K562 (cell line): ENCODE data around the gene KLHL8. TPM values are rescaled to one million over a fixed set of nuclear protein-coding genes. Genes with fewer than 3 reads are reported as not detected.

ENCODE experiments used
- ARID4B ChIP-seq: sonication (generic); formaldehyde crosslinking; IDR thresholded peaks from 2 replicates; pipeline ENCODE4 v1.8.0; 2022; ENCODE audit warnings: mild to moderate bottlenecking, missing genetic modification reagents
- BRCA1 ChIP-seq, 2 experiments: fragments of 450-650 bp in 1 of 2; sonication (generic) in 1 of 2; formaldehyde crosslinking in 1 of 2; IDR thresholded peaks; 2 replicates each; pipeline versions ENCODE4 v1.5.0 to v1.6.1; 2017 to 2020; ENCODE audit warnings: mild to moderate bottlenecking in 1 of 2, missing genetic modification reagents in 1 of 2
- CBFB ChIP-seq: sonication (generic); formaldehyde crosslinking; IDR thresholded peaks from 2 replicates; pipeline ENCODE4 v1.4.0; 2020; ENCODE audit warnings: mild to moderate bottlenecking, missing genetic modification reagents
- CTCFL ChIP-seq: IDR thresholded peaks from 2 replicates; pipeline ENCODE4 v1.6.1; 2011; ENCODE audit warnings: borderline replicate concordance, low read depth, mild to moderate bottlenecking, moderate library complexity, low read length; ENCODE audit not compliant: insufficient read depth, poor library complexity, severe bottlenecking
- EP300 ChIP-seq: IDR thresholded peaks from 2 replicates; pipeline ENCODE4 v1.6.1; 2012; ENCODE audit warnings: low read length, improper control_type of control experiment
- ERF ChIP-seq: fragments of 450-650 bp; formaldehyde crosslinking; IDR thresholded peaks from 2 replicates; pipeline ENCODE4 v1.4.0; 2020; ENCODE audit warnings: mild to moderate bottlenecking, mixed read lengths
- EZH2 ChIP-seq: IDR thresholded peaks from 2 replicates; pipeline ENCODE4 v1.6.1; 2012; ENCODE audit warnings: low read depth, mild to moderate bottlenecking, inconsistent platforms, low read length, borderline replicate concordance
- FOXK1 ChIP-seq: sonication (generic); formaldehyde crosslinking; IDR thresholded peaks from 2 replicates; pipeline ENCODE4 v1.8.0; 2022; ENCODE audit warnings: missing genetic modification reagents, mild to moderate bottlenecking, borderline replicate concordance
- FOXK2 ChIP-seq, 2 experiments: fragments of 450-650 bp; IDR thresholded peaks in 1 of 2; conservative IDR thresholded peaks in 1 of 2; 2 replicates each; pipeline ENCODE4 v1.6.1; 2016; ENCODE audit warnings: low read depth in 2 of 2, mild to moderate bottlenecking in 1 of 2
- HCFC1 ChIP-seq: IDR thresholded peaks from 2 replicates; pipeline ENCODE4 v1.6.1; 2012; ENCODE audit warnings: low read depth, low read length, improper control_type of control experiment
- ILK ChIP-seq: fragments of 450-650 bp; IDR thresholded peaks from 2 replicates; pipeline ENCODE4 v1.6.1; 2016; ENCODE audit warnings: missing genetic modification characterization, low read depth, mild to moderate bottlenecking, missing compliant biosample characterization, moderate library complexity, borderline replicate concordance
- RAD51 ChIP-seq: fragments of 450-650 bp; IDR thresholded peaks from 2 replicates; pipeline ENCODE4 v1.7.1; 2016; ENCODE audit warnings: low read depth, mild to moderate bottlenecking, borderline replicate concordance
- RBM22 ChIP-seq: fragments of 200-400 bp; formaldehyde crosslinking; IDR thresholded peaks from 2 replicates; pipeline ENCODE4 v1.6.1; 2018; ENCODE audit warnings: low read length, low read depth; ENCODE audit not compliant: poor library complexity, severe bottlenecking
- SMAD3 ChIP-seq: fragments of 450-650 bp; formaldehyde crosslinking; conservative IDR thresholded peaks from 2 replicates; pipeline ENCODE4 v1.4.0; 2020; ENCODE audit warnings: mild to moderate bottlenecking
- SRF ChIP-seq, 2 experiments: fragments of 250-450, 450-650 bp in 1 of 2; sonication (Bioruptor Pico) in 1 of 2; sonication (generic) in 1 of 2; formaldehyde crosslinking; IDR thresholded peaks; 2 replicates each; pipeline versions ENCODE4 v1.5.0 to v1.5.1; 2020 to 2022; ENCODE audit warnings: mild to moderate bottlenecking in 1 of 2, missing genetic modification reagents in 1 of 2
- SUPT5H ChIP-seq: fragments of 450-650 bp; IDR thresholded peaks from 2 replicates; pipeline ENCODE4 v1.6.1; 2016
- THRAP3 ChIP-seq: fragments of 450-650 bp; IDR thresholded peaks from 2 replicates; pipeline ENCODE4 v1.6.1; 2016; ENCODE audit warnings: mild to moderate bottlenecking, inconsistent platforms, borderline replicate concordance
- XRCC3 ChIP-seq: fragments of 450-650 bp; IDR thresholded peaks from 2 replicates; pipeline ENCODE4 v1.6.1; 2017; ENCODE audit warnings: mild to moderate bottlenecking, moderate library complexity
- ZNF274 ChIP-seq: IDR thresholded peaks from 2 replicates; pipeline ENCODE4 v1.6.1; 2011; ENCODE audit warnings: low read depth, mild to moderate bottlenecking, low read length, moderate library complexity, borderline replicate concordance
- ZNF644 ChIP-seq: fragments of 200-800 bp; sonication (Bioruptor generic); IDR thresholded peaks from 2 replicates; pipeline ENCODE4 v1.6.1; 2016; ENCODE audit warnings: low read depth, missing genetic modification characterization, missing compliant biosample characterization
- ZNF696 ChIP-seq: fragments of 250-450 bp; sonication (Bioruptor Pico); conservative IDR thresholded peaks from 2 replicates; pipeline ENCODE4 v1.4.0; 2020; ENCODE audit warnings: mild to moderate bottlenecking, moderate library complexity
- ZNF764 ChIP-seq: fragments of 250-450 bp; sonication (Bioruptor Pico); IDR thresholded peaks from 2 replicates; pipeline ENCODE4 v1.4.0; 2020; ENCODE audit warnings: low read depth, mild to moderate bottlenecking, moderate library complexity
- ZNF780A ChIP-seq: fragments of 250-450 bp; sonication (Bioruptor Pico); IDR thresholded peaks from 2 replicates; pipeline ENCODE4 v1.5.0; 2021; ENCODE audit warnings: mild to moderate bottlenecking
- polyA plus RNA-seq, 8 experiments: library from polyadenylated mRNA; depleted of rRNA in 4 of 8; stranded (reverse) in 5 of 8; unstranded in 3 of 8; fragments of >200 nt; fragmentation: Nextera tagmentation in 2 of 8; fragmentation: Illumina TruSeq in 1 of 8; extraction: Ambion mirVana in 2 of 8; extraction: Trizol in 1 of 8; gene quantifications; 2 replicates each; pipeline versions ENCODE4 v1.2.1 to v1.2.3, GENCODE V29; 2011 to 2014; ENCODE audit warnings: inconsistent platforms in 1 of 8, missing spikeins in 1 of 8
- total RNA-seq, 7 experiments: library from RNA; depleted of rRNA in 6 of 7; stranded (reverse); fragments of >200 nt in 6 of 7; fragmentation: Illumina TruSeq in 2 of 7; extraction: Trizol in 2 of 7; gene quantifications; 2 replicates each; pipeline versions ENCODE4 v1.2.1 to v1.2.3, GENCODE V29; 2011 to 2021; ENCODE audit warnings: low replicate concordance in 1 of 7

Gene KLHL8
- total and polyA plus RNA-seq, 9 of the 15 experiments (the other 6 are each of a cell fraction or from before 2014, with no cell fraction given) = 8.7 to 25.3 (median 15.7) TPM

GRCh38 chr4:87220094-87220822 is at the start of gene KLHL8 (continued):
- peak; percentile 72 for TF ChIP-seq CTCFL
- TF ChIP-seq HCFC1 = peak; percentile 82
- peak; percentile 67 for TF ChIP-seq RBM22
- TF ChIP-seq ZNF764 (CRISPR knock-in tag) = no peak
- no peak for TF ChIP-seq BRCA1 (IDR thresholded peaks at IDR 0.05)
- no peak for TF ChIP-seq BRCA1 (CRISPR knock-in tag; IDR thresholded peaks at IDR 0.05)
- no peak for TF ChIP-seq ZNF274
- no peak for TF ChIP-seq ZNF780A (CRISPR knock-in tag)
- peak; percentile 94 for TF ChIP-seq SUPT5H
- no peak; the same call in 1 of the 2 replicates for TF ChIP-seq CBFB (CRISPR knock-in tag)
- no peak for TF ChIP-seq EZH2
- TF ChIP-seq ZNF644 (tag) = no peak
- no peak for TF ChIP-seq XRCC3
- no peak for TF ChIP-seq EP300
- no peak; a peak in 1 of 4 replicates for TF ChIP-seq FOXK2 (conservative IDR thresholded peaks at IDR 0.05 in 1 of 2, IDR thresholded peaks at IDR 0.05 in 1 of 2; ENCODE audit: low read depth in 2 of 2)
- TF ChIP-seq ZNF696 (CRISPR knock-in tag) = no peak
- TF ChIP-seq SRF (CRISPR knock-in tag; IDR thresholded peaks at IDR 0.05) = no peak
- TF ChIP-seq SMAD3 (CRISPR knock-in tag) = no peak
- no peak for TF ChIP-seq ILK (tag)
- TF ChIP-seq ERF (CRISPR knock-in tag) = no peak
- TF ChIP-seq RAD51 = no peak
- TF ChIP-seq ARID4B (CRISPR knock-in tag) = peak; percentile 87
- TF ChIP-seq THRAP3 = no peak
- no peak for TF ChIP-seq FOXK1 (CRISPR knock-in tag)
